ENCODE data around the gene CNTFR. TPM values are rescaled to one million over a fixed set of nuclear protein-coding genes. Genes with fewer than 3 reads are reported as not detected.
"Not testable (repeated sequence)": the region's sequence is repeated elsewhere in the genome, so short reads cannot be mapped to it uniquely, and the experiment has no call there.

CNTFR gene
- total RNA-seq: 0.27 and 1.1 TPM in 2 replicates

DNA sequence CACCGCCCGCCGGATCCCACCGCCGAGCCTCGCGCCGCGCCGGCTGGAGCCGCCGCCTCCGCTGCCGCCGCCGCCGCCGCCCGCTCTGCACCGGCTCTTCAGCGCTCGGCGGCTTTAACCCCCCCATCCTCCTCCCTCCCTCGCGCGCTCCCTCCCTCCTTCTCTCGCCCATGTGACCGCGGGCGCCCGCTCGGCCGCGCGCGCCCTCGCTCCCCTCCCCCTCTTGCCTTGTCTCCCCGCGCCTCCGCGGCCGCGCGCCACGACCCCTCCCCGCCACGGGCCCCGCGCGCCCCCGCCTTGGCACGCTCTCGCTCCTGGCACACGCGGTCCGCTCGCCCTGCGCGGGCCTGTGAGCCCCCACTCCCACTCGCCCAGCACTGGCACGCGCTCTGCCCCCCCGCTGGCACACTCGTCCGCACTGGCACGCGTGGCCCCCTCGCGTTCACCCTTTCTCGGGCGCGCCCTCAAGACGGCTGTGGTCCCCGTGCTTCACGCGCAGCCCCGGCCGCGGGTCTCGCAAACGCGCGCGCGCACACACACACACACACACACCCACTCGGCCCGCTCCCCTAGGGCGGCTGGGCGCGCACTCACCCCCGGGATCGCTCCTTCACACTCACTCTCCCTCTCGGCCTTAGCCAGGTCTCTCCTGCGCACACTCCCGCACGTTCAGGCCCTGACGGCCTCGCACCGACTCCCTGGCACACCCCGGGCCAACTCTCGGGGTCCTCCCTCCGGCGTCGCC is at the start of gene CNTFR:
Gene CNTFR (minus strand): TSS at position 89 of the 745 bp plus-strand sequence. CDS start 20,743 bp downstream, outside the sequence.
- Histone ChIP-seq H3K4me3 (ENCODE audit: low read depth, low read length) (no peak within 1 kb of the TSS), H3K36me3 (ENCODE audit: control insufficient read depth, insufficient read depth, low read length) (no peaks in the 10 kb centered on the region), H3K27me3 (ENCODE audit: control insufficient read depth, insufficient read depth, low read length) (peaks cover 91% of the 10 kb centered on the region)
- TF ChIP-seq, protein P1, sequence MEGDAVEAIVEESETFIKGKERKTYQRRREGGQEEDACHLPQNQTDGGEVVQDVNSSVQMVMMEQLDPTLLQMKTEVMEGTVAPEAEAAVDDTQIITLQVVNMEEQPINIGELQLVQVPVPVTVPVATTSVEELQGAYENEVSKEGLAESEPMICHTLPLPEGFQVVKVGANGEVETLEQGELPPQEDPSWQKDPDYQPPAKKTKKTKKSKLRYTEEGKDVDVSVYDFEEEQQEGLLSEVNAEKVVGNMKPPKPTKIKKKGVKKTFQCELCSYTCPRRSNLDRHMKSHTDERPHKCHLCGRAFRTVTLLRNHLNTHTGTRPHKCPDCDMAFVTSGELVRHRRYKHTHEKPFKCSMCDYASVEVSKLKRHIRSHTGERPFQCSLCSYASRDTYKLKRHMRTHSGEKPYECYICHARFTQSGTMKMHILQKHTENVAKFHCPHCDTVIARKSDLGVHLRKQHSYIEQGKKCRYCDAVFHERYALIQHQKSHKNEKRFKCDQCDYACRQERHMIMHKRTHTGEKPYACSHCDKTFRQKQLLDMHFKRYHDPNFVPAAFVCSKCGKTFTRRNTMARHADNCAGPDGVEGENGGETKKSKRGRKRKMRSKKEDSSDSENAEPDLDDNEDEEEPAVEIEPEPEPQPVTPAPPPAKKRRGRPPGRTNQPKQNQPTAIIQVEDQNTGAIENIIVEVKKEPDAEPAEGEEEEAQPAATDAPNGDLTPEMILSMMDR (IDR thresholded peaks at IDR 0.05; ENCODE audit: insufficient read depth, low read length, poor library complexity, severe bottlenecking): no peak
- no peak for DNase-seq (ENCODE audit: low read depth)

DNA sequence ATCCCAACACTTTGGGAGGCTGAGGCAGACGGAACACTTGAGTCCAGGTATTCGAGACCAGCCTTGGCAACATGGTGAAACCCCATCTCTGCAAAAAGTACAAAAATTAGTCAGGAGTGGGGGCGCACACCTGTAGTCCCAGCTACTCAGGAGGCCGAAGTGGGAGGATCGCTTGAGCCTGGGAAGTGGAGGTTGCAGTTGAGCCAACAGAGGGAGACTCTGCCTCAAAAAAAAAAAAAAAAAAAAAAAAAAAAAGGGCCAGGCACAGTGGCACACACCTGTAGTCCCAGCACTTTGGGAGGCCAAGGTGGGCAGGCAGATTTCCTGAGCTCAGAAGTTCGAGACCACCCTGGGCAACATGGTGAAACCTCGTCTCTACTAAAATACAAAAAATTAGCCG is 49.8 kb upstream of the CNTFR start:
- H3K36me3 ChIP-seq (ENCODE audit: control insufficient read depth, insufficient read depth, low read length); H3K4me3 ChIP-seq (ENCODE audit: low read depth, low read length); H3K27me3 ChIP-seq (ENCODE audit: control insufficient read depth, insufficient read depth, low read length); DNase-seq (ENCODE audit: low read depth): not testable (repeated sequence)

- TF ChIP-seq, protein P1 (IDR thresholded peaks at IDR 0.05; ENCODE audit: insufficient read depth, low read length, poor library complexity, severe bottlenecking): no peak
- peak overlapping the region; percentile 64 for H3K4me3 ChIP-seq (ENCODE audit: low read depth, low read length)
- no peaks in the 10 kb centered on the region for H3K27me3 ChIP-seq (ENCODE audit: control insufficient read depth, insufficient read depth, low read length)
- no peak for DNase-seq (ENCODE audit: low read depth)
- no peaks in the 10 kb centered on the region for H3K36me3 ChIP-seq (ENCODE audit: control insufficient read depth, insufficient read depth, low read length)
These were observed 48.6 kb upstream of the CNTFR start for GRCh38 chr9:34638138-34638445.

GRCh38 chr9:34637356-34638137 is 48.0 kb upstream of the CNTFR start, which contains the start of gene SIGMAR1:
Gene SIGMAR1, minus strand, starts transcription at chr9:34637787. Its CDS starts 90 bp downstream, at chr9:34637697.
- peak within 1 kb of the TSS; percentile 64 for H3K4me3 ChIP-seq (ENCODE audit: low read depth, low read length)
- H3K36me3 ChIP-seq (ENCODE audit: control insufficient read depth, insufficient read depth, low read length): no peaks in the 10 kb centered on the region
- DNase-seq (ENCODE audit: low read depth): peak; percentile 35
- TF ChIP-seq, protein P1 (IDR thresholded peaks at IDR 0.05; ENCODE audit: insufficient read depth, low read length, poor library complexity, severe bottlenecking): no peak
- H3K27me3 ChIP-seq (ENCODE audit: control insufficient read depth, insufficient read depth, low read length): no peaks in the 10 kb centered on the region

GRCh38 chr9:34636791-34637355 is 47.3 kb upstream of the CNTFR start:
- DNase-seq (ENCODE audit: low read depth): no peak
- no peaks in the 10 kb centered on the region for H3K27me3 ChIP-seq (ENCODE audit: control insufficient read depth, insufficient read depth, low read length)
- TF ChIP-seq, protein P1 (IDR thresholded peaks at IDR 0.05; ENCODE audit: insufficient read depth, low read length, poor library complexity, severe bottlenecking): no peak
- peak overlapping the region; percentile 64 for H3K4me3 ChIP-seq (ENCODE audit: low read depth, low read length)
- H3K36me3 ChIP-seq (ENCODE audit: control insufficient read depth, insufficient read depth, low read length): no peaks in the 10 kb centered on the region

DNA sequence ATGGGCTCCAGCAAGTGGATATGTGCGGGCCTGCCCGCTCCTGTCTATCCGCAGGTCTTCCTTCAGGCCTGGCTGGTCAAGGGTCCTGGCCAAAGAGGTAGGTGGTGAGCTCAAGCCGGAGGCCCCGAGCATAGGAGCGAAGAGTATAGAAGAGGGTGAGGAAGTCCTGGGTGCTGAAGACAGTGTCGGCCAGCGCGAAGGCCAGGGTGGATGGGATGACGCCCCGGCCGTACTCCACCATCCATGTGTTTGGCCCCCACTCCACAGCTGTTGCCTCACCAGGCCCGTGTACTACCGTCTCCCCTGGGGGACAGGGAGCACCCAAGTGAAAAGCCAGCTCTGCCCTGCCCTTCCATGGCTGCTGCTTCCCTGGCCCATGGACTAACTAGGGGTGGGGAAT is 46.0 kb upstream of the CNTFR start:
- no peak overlapping the region for H3K4me3 ChIP-seq (ENCODE audit: low read depth, low read length)
- peaks cover 7% of the 10 kb centered on the region for H3K27me3 ChIP-seq (ENCODE audit: control insufficient read depth, insufficient read depth, low read length)
- DNase-seq (ENCODE audit: low read depth): no peak
- H3K36me3 ChIP-seq (ENCODE audit: control insufficient read depth, insufficient read depth, low read length): no peaks in the 10 kb centered on the region
- TF ChIP-seq, protein P1 (IDR thresholded peaks at IDR 0.05; ENCODE audit: insufficient read depth, low read length, poor library complexity, severe bottlenecking): no peak
